Measurements from ENCODE around the gene CDC73.

- TF ChIP-seq CTCF (IDR thresholded peaks at IDR 0.05) (no peak), POLR2A (IDR thresholded peaks at IDR 0.05) (no peak)
These were observed 90.8 kb downstream of the CDC73 start for GRCh38 chr1:193212637-193213036.
